Measurements from ENCODE around the gene STARD9.

Gene STARD9

DNA sequence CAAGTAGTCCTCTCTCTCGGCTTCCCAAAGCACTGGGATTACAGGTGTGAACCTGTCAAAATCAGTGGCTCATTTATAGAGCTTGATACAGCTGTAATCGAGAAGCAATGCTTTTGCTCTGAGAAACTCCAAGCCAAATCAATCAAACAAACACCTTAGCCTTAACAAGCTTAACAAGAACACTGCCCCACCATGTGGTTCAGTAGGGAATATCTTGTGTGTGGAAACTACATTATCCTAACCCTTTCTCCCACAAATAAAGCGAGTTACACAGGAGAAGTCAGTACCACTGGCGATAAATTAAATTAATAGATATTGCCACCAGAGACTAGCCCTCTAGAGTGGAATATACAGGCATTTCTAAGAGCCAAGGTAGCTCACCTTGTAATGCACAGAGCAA is 147.7 kb downstream of the STARD9 start:
- peaks cover 47% of the 10 kb centered on the region for H3K36me3 ChIP-seq (ENCODE audit: insufficient read depth, low read length)
- no peaks in the 10 kb centered on the region for H3K27me3 ChIP-seq (ENCODE audit: control insufficient read depth, insufficient read depth, low read length)
- H3K4me2 ChIP-seq (ENCODE audit: low read length), result no peak overlapping the region
- H3K9me3 ChIP-seq (replicated peaks; ENCODE audit: low read length), result no peaks in the 10 kb centered on the region
- H3K9ac ChIP-seq (ENCODE audit: low read depth, low read length), result no peak overlapping the region
- no peak overlapping the region for H3K4me3 ChIP-seq (ENCODE audit: low read length)
- H3K4me1 ChIP-seq (ENCODE audit: control insufficient read depth, insufficient read depth, low read length), result no peaks in the 10 kb centered on the region

DNA sequence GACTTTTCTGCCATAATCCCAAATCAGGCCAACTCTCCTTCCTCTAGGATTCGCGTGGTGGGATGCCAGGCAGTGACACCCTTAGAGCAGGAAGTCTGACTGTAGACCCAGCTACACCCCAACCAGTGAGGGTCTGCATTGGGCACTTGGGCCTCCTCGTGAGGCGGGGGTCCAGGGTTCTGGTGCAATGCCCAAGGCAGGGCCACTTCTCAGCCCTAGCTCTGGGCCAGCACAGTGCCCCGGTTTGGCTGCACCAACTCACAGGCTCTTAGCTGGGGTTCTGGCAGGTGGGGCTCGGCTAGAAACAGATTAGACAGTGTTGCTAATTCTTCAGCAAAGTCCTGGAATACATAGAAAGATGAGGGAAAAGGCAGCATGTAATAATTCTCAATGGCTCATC is 148.9 kb downstream of the STARD9 start:
- Histone ChIP-seq H3K4me2 (ENCODE audit: low read length) (no peak overlapping the region), H3K36me3 (ENCODE audit: insufficient read depth, low read length) (peaks cover 58% of the 10 kb centered on the region), H3K4me1 (ENCODE audit: control insufficient read depth, insufficient read depth, low read length) (no peaks in the 10 kb centered on the region), H3K4me3 (ENCODE audit: low read length) (no peak overlapping the region), H3K9ac (ENCODE audit: low read depth, low read length) (no peak overlapping the region), H3K27me3 (ENCODE audit: control insufficient read depth, insufficient read depth, low read length) (no peaks in the 10 kb centered on the region), H3K9me3 (replicated peaks; ENCODE audit: low read length) (no peaks in the 10 kb centered on the region)

DNA sequence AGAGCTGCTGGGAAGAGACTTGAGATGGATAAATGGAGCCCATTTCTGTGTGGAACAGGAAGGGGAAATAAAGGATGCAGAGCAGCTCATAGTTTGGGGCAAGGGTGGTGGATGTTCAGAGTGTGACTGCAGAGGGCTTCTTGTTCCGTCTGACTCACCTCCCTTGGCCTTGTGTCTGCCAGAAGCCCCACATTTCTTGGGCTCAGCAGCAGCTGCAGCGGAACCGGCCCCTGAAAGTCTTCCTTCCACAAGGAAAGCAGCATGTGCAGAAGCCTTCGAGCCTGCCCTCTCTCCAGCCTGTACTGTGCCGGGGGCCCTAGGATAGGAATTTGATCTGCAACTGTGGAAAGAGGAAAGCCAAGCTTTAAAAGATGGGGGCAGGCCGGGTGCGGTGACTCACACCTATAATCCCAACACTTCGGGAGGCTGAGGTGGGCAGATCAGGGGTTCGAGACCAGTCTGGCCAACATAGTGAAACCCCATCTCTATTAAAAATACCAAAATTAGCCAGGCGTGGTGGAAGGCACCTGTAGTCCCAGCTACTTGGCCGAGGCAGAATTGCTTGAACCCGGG is 150.0 kb downstream of the STARD9 start:
- H3K27me3 ChIP-seq (ENCODE audit: control insufficient read depth, insufficient read depth, low read length), result no peaks in the 10 kb centered on the region
- no peak overlapping the region for H3K4me3 ChIP-seq (ENCODE audit: low read length)
- no peaks in the 10 kb centered on the region for H3K9me3 ChIP-seq (replicated peaks; ENCODE audit: low read length)
- no peak overlapping the region for H3K4me2 ChIP-seq (ENCODE audit: low read length)
- H3K36me3 ChIP-seq (ENCODE audit: insufficient read depth, low read length), result peaks cover 59% of the 10 kb centered on the region
- no peaks in the 10 kb centered on the region for H3K4me1 ChIP-seq (ENCODE audit: control insufficient read depth, insufficient read depth, low read length)
- no peak overlapping the region for H3K9ac ChIP-seq (ENCODE audit: low read depth, low read length)

DNA sequence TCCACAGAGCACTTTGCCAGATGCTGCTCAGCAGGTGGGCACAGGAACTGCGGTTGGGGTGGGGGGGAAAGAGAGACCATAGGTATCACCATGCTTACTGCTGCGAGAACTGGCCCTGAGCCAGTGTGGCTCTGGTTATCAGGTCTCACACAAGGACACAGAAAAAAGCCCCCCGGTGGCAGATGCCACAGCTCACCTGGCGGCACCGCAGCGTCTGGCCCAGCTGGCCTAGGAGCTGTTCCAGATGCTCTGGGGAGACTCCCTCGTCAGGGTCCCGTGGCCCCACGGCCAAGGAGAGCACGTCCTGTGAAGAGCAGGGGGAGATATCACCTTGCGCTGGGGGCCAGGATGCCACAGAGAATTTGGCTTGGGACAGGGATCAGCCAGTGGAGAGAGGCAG is 150.7 kb downstream of the STARD9 start:
- no peaks in the 10 kb centered on the region for H3K4me1 ChIP-seq (ENCODE audit: control insufficient read depth, insufficient read depth, low read length)
- no peaks in the 10 kb centered on the region for H3K9me3 ChIP-seq (replicated peaks; ENCODE audit: low read length)
- no peak overlapping the region for H3K4me2 ChIP-seq (ENCODE audit: low read length)
- no peak overlapping the region for H3K4me3 ChIP-seq (ENCODE audit: low read length)
- H3K36me3 ChIP-seq (ENCODE audit: insufficient read depth, low read length), result peaks cover 64% of the 10 kb centered on the region
- H3K27me3 ChIP-seq (ENCODE audit: control insufficient read depth, insufficient read depth, low read length), result no peaks in the 10 kb centered on the region
- H3K9ac ChIP-seq (ENCODE audit: low read depth, low read length), result no peak overlapping the region

DNA sequence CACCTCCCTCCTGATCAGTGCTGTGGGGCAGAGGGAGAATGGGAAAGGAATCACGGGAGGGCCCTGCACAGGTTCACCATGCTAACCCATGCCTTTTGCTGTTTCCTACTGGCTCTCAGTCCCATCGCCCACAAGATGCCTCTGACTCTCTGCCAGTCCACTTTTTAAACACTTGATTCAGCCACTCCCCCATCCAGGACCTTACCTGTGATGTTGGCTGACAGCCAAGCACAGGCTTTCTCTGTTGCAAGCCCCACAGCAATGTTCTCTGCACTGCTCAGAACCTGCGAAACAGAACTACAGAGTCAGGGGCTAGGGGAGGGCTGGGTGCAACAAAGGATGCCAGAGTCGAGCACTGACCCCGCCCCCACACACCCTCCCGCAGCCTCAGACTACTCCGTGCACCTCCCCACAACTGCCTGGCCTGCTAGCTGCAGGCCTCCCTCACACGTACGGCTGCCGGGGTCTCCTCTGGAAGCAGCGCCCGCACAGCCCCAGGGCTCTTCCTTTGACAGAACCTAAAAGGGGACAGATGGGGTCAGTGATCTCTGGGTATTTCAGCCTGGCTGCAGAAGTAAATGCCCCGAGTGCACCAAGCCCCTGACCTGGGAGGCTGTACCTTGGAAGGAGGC is 152.5 kb downstream of the STARD9 start:
- H3K9me3 ChIP-seq (replicated peaks; ENCODE audit: low read length), result no peaks in the 10 kb centered on the region
- no peaks in the 10 kb centered on the region for H3K4me1 ChIP-seq (ENCODE audit: control insufficient read depth, insufficient read depth, low read length)
- H3K9ac ChIP-seq (ENCODE audit: low read depth, low read length), result no peak overlapping the region
- H3K4me2 ChIP-seq (ENCODE audit: low read length), result no peak overlapping the region
- H3K36me3 ChIP-seq (ENCODE audit: insufficient read depth, low read length), result peaks cover 79% of the 10 kb centered on the region
- H3K27me3 ChIP-seq (ENCODE audit: control insufficient read depth, insufficient read depth, low read length), result no peaks in the 10 kb centered on the region
- no peak overlapping the region for H3K4me3 ChIP-seq (ENCODE audit: low read length)

DNA sequence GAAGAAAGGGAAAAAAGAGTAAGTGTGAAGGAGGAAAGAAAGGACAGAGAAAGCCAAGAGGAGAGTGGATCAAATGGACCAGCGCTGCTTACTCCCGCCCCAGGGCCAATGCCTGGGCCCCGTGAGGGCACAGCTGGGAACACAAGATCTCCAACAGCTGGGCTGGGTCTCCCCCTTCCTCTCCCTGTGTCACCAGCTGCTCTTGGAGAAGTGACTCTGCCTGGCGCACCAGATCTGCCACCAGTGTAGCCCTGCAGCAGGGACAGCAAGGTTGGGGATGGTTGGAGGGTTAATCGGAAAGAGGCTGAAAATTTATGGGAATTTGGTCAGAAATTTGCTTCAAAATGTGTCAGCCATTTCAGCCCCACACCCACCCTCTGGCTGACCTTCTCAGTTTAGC is 153.2 kb downstream of the STARD9 start:
- H3K4me2 ChIP-seq (ENCODE audit: low read length), result no peak overlapping the region
- no peak overlapping the region for H3K4me3 ChIP-seq (ENCODE audit: low read length)
- no peaks in the 10 kb centered on the region for H3K9me3 ChIP-seq (replicated peaks; ENCODE audit: low read length)
- H3K36me3 ChIP-seq (ENCODE audit: insufficient read depth, low read length), result peaks cover 78% of the 10 kb centered on the region
- H3K9ac ChIP-seq (ENCODE audit: low read depth, low read length), result no peak overlapping the region
- no peaks in the 10 kb centered on the region for H3K27me3 ChIP-seq (ENCODE audit: control insufficient read depth, insufficient read depth, low read length)
- no peaks in the 10 kb centered on the region for H3K4me1 ChIP-seq (ENCODE audit: control insufficient read depth, insufficient read depth, low read length)

DNA sequence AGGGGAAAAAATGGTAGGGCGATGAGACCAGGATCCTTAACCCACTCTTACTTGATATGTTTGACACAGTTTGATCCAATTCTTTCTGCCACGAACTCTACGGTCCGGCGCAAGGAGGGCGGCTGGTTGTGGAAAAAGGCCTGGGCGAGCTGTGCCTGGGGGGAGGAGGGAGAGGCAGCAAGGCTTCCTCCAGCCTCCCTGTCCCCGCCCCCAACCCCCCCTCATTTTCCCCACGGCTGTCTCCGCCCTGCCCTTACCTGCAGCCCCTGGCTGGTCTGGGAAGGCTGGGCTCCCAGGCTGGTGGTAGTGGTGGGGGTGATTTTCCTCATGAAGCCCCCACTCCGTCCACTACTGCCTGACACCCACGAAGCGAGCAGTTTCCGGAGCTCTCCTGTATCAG is 153.6 kb downstream of the STARD9 start:
- no peak overlapping the region for H3K4me2 ChIP-seq (ENCODE audit: low read length)
- H3K36me3 ChIP-seq (ENCODE audit: insufficient read depth, low read length), result peaks cover 79% of the 10 kb centered on the region
- H3K9me3 ChIP-seq (replicated peaks; ENCODE audit: low read length), result no peaks in the 10 kb centered on the region
- H3K27me3 ChIP-seq (ENCODE audit: control insufficient read depth, insufficient read depth, low read length), result no peaks in the 10 kb centered on the region
- H3K9ac ChIP-seq (ENCODE audit: low read depth, low read length), result no peak overlapping the region
- no peak overlapping the region for H3K4me3 ChIP-seq (ENCODE audit: low read length)
- H3K4me1 ChIP-seq (ENCODE audit: control insufficient read depth, insufficient read depth, low read length), result no peaks in the 10 kb centered on the region

DNA sequence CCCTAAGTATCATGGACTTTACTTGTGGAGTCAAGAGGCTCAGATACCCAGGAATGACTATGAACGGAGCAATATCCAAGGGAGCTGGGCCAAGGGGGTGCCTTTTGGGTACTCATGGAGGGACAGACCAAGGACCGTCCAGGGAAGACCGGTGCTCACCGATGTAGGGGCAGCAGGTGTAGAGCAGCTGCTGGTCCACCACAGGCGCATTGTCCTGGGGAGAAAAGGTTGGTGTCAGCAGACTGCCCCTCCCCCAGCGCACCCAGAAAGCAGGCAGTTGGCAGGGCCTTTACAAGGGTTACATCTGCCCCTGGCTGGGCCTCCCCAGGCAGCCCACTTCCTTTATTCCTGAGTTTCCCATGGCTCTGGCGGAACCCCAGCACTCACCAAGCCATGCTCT is 154.0 kb downstream of the STARD9 start:
- Histone ChIP-seq H3K9ac (ENCODE audit: low read depth, low read length) (no peak overlapping the region), H3K4me2 (ENCODE audit: low read length) (no peak overlapping the region), H3K4me3 (ENCODE audit: low read length) (no peak overlapping the region), H3K4me1 (ENCODE audit: control insufficient read depth, insufficient read depth, low read length) (no peaks in the 10 kb centered on the region), H3K27me3 (ENCODE audit: control insufficient read depth, insufficient read depth, low read length) (no peaks in the 10 kb centered on the region), H3K9me3 (replicated peaks; ENCODE audit: low read length) (no peaks in the 10 kb centered on the region), H3K36me3 (ENCODE audit: insufficient read depth, low read length) (peaks cover 78% of the 10 kb centered on the region)

DNA sequence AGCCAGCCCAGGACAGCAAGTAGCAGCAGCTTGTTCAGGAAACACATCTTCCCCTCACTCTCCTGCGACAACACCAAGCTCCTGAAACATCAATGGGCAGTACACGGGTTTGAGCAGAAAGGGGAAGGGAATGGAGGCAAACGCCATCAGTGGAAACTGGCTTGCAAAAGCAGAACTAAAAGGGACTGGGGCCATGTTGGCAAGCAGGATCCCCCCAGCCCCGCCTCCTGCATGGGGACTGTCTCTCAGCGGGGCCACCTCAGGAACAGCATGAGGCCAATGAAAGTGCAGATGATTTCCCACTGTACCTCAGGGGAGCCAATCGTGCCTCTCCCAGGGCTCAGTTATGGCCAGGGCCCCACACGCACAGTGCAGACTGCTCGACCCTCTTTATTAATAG is 154.7 kb downstream of the STARD9 start:
- Histone ChIP-seq H3K4me2 (ENCODE audit: low read length) (no peak overlapping the region), H3K4me3 (ENCODE audit: low read length) (no peak overlapping the region), H3K36me3 (ENCODE audit: insufficient read depth, low read length) (peaks cover 77% of the 10 kb centered on the region), H3K4me1 (ENCODE audit: control insufficient read depth, insufficient read depth, low read length) (no peaks in the 10 kb centered on the region), H3K9me3 (replicated peaks; ENCODE audit: low read length) (no peaks in the 10 kb centered on the region), H3K9ac (ENCODE audit: low read depth, low read length) (no peak overlapping the region), H3K27me3 (ENCODE audit: control insufficient read depth, insufficient read depth, low read length) (no peaks in the 10 kb centered on the region)

DNA sequence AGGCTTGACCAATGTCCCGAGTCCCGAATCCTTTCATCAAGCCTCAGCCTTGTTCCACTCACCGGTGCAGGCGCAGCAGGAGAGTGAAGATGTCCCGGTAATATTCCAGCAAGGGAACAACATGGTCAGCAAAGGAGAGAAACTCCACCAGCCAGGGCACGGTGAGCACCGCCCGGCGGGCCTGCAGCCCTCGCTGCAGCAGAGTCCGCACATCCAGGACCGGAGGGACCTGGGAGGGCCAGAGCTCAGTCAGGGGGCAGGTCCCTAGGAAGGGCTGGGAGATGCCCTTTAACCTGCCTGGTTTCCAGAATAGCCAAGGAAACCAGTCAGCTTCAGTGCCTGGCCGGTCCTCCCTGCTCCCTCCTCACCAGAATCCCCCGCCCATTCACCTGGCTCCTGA is 155.1 kb downstream of the STARD9 start:
- no peaks in the 10 kb centered on the region for H3K27me3 ChIP-seq (ENCODE audit: control insufficient read depth, insufficient read depth, low read length)
- H3K36me3 ChIP-seq (ENCODE audit: insufficient read depth, low read length), result peaks cover 79% of the 10 kb centered on the region
- no peak overlapping the region for H3K4me2 ChIP-seq (ENCODE audit: low read length)
- no peak overlapping the region for H3K9ac ChIP-seq (ENCODE audit: low read depth, low read length)
- peaks cover under 1% of the 10 kb centered on the region for H3K4me1 ChIP-seq (ENCODE audit: control insufficient read depth, insufficient read depth, low read length)
- no peaks in the 10 kb centered on the region for H3K9me3 ChIP-seq (replicated peaks; ENCODE audit: low read length)
- H3K4me3 ChIP-seq (ENCODE audit: low read length), result no peak overlapping the region

DNA sequence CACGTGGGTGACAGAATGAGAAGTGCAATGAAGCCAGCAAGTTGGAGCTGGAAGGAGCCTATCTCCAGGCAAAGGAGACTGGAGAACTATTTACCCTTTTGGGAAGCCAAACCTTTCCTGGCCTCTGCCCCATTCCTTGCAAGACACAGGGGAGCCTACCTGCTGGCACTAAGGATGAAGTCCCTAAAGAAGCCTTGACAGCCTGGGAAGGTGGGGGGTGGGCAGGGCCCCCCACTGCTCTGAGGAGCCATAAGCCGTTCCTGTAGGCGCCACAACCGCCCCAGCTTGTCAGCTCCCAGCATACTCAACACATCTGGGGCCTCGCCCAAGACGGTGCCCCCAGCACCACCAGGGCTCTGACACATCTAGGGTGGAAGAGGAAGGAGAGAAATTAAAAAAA is 156.1 kb downstream of the STARD9 start:
- Histone ChIP-seq H3K27me3 (ENCODE audit: control insufficient read depth, insufficient read depth, low read length) (no peaks in the 10 kb centered on the region), H3K4me2 (ENCODE audit: low read length) (no peak overlapping the region), H3K9ac (ENCODE audit: low read depth, low read length) (no peak overlapping the region), H3K4me3 (ENCODE audit: low read length) (no peak overlapping the region), H3K9me3 (replicated peaks; ENCODE audit: low read length) (no peaks in the 10 kb centered on the region), H3K36me3 (ENCODE audit: insufficient read depth, low read length) (peaks cover 73% of the 10 kb centered on the region), H3K4me1 (ENCODE audit: control insufficient read depth, insufficient read depth, low read length) (peaks cover 5% of the 10 kb centered on the region)

DNA sequence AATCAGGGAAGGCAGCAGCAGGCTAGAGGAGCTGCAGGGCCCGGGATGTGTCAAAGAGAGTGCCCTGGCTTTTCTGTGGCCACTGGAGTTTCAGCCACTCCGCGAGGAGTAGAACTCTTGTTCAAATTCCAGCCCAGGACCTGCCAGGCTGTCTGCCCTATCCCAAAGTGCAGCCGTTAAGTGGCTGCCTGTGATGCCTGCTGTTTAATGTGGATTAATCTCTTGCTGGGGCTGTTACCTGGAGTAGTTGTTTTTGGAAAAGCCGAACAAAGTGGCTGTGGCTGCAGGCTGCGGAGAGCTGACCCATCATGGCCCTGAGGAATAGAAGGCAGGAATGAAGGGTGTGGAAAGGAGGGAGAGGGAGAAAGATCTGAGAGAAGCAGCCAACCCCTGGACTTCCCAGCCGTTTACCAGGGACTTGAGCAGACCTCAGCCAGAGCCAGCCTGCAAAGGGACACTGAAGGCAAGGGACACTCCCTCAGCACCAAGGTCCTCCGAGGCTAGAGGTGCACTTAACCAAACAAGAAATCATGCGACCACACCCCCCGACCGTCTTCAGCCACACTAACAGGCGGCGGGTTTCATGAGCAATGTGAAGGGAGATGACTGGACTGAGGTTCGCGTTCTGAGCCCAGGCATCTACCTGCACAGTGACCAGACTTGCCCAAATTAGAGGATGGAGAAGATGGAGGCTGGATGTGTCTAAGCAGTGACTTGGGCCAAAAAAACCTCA is 156.9 kb downstream of the STARD9 start:
- no peak overlapping the region for H3K4me2 ChIP-seq (ENCODE audit: low read length)
- H3K36me3 ChIP-seq (ENCODE audit: insufficient read depth, low read length), result peaks cover 72% of the 10 kb centered on the region
- H3K4me1 ChIP-seq (ENCODE audit: control insufficient read depth, insufficient read depth, low read length), result peaks cover 7% of the 10 kb centered on the region
- no peak overlapping the region for H3K4me3 ChIP-seq (ENCODE audit: low read length)
- H3K27me3 ChIP-seq (ENCODE audit: control insufficient read depth, insufficient read depth, low read length), result no peaks in the 10 kb centered on the region
- no peaks in the 10 kb centered on the region for H3K9me3 ChIP-seq (replicated peaks; ENCODE audit: low read length)
- H3K9ac ChIP-seq (ENCODE audit: low read depth, low read length), result no peak overlapping the region

Data from skeletal muscle satellite cell (primary cell).